Hepatocyte (in vitro differentiated cells): ENCODE results near the gene CACNB4. TPM values are rescaled to one million over a fixed set of nuclear protein-coding genes. Genes with fewer than 3 reads are reported as not detected.

Source experiments
- DNase-seq: peaks from one replicate; pipeline ENCODE4 v3.0.0-alpha.2; 2016; ENCODE audit warnings: low spot score
- H2AFZ ChIP-seq: fragments of 200-600 bp; sonication (generic); 2 replicates; pipeline ENCODE4 v1.6.0; 2016; ENCODE audit warnings: antibody characterized with exemption, mild to moderate bottlenecking
- H3K27ac ChIP-seq: fragments of 200-600 bp; sonication (generic); 2 replicates; pipeline ENCODE4 v1.5.1; 2016; ENCODE audit warnings: mild to moderate bottlenecking
- H3K27me3 ChIP-seq: fragments of 200-600 bp; sonication (generic); 2 replicates; pipeline ENCODE4 v1.6.1; 2016
- H3K36me3 ChIP-seq: fragments of 200-600 bp; sonication (generic); replicated peaks from 2 replicates; pipeline ENCODE4 v1.5.1; 2016; ENCODE audit warnings: low read depth; ENCODE audit not compliant: insufficient read depth
- H3K4me1 ChIP-seq: fragments of 200-600 bp; sonication (generic); 2 replicates; pipeline ENCODE4 v1.5.1; 2016; ENCODE audit warnings: mild to moderate bottlenecking, moderate library complexity; ENCODE audit not compliant: insufficient read depth
- H3K4me2 ChIP-seq: fragments of 200-600 bp; sonication (generic); 2 replicates; pipeline ENCODE4 v1.6.0; 2016
- H3K4me3 ChIP-seq: fragments of 200-600 bp; sonication (generic); 2 replicates; pipeline ENCODE4 v1.5.1; 2016; ENCODE audit warnings: mild to moderate bottlenecking
- H3K79me2 ChIP-seq: fragments of 200-600 bp; sonication (generic); 2 replicates; pipeline ENCODE4 v1.6.0; 2017; ENCODE audit warnings: mild to moderate bottlenecking
- H3K9me2 ChIP-seq: fragments of 200-600 bp; sonication (generic); replicated peaks from 2 replicates; pipeline ENCODE4 v1.6.0; 2017; ENCODE audit warnings: mild to moderate bottlenecking; ENCODE audit not compliant: insufficient read depth
- H3K9me3 ChIP-seq: fragments of 200-600 bp; sonication (generic); 2 replicates; pipeline ENCODE4 v1.5.1; 2016; ENCODE audit warnings: low read depth, mild to moderate bottlenecking
- H4K20me1 ChIP-seq: fragments of 200-600 bp; sonication (generic); 2 replicates; pipeline ENCODE4 v1.6.0; 2016; ENCODE audit warnings: mild to moderate bottlenecking; ENCODE audit not compliant: insufficient read depth, poor library complexity, severe bottlenecking
- EZH2 ChIP-seq: fragments of 200-600 bp; sonication (generic); IDR thresholded peaks from 2 replicates; pipeline ENCODE4 v1.6.1; 2016; ENCODE audit warnings: antibody characterized with exemption, mild to moderate bottlenecking, borderline replicate concordance
- EZH2phosphoT487 ChIP-seq: fragments of 200-600 bp; sonication (generic); IDR thresholded peaks from one replicate; pipeline ENCODE4 v1.6.1; 2018; ENCODE audit warnings: antibody characterized with exemption, mild to moderate bottlenecking, low read depth, moderate library complexity; ENCODE audit not compliant: unreplicated experiment, severe bottlenecking
- WGBS: methylation state at CpG from one replicate; pipeline ENCODE4 v1.1.6; 2016; ENCODE audit warnings: low lambda C conversion rate; ENCODE audit errors: missing lambda C conversion rate; 5-methylcytosine and 5-hydroxymethylcytosine counted together
- polyA plus RNA-seq: library from polyadenylated mRNA; unstranded; fragments of >200 nt; fragmentation: Nextera tagmentation; extraction: Ambion mirVana; gene quantifications from 2 replicates; pipeline ENCODE4 v1.2.1, GENCODE V29; 2016
- total RNA-seq: library from RNA; depleted of rRNA; stranded (reverse); fragments of >200 nt; gene quantifications from 2 replicates; pipeline ENCODE4 v1.2.3, GENCODE V29; 2014
- TF ChIP-seq, protein P1 (sequence below): fragments of 200-600 bp; sonication (generic); IDR thresholded peaks from 2 replicates; pipeline ENCODE4 v1.5.1; 2016; ENCODE audit warnings: antibody characterized with exemption, mild to moderate bottlenecking; ENCODE audit not compliant: poor library complexity

CACNB4 gene
- total and polyA plus RNA-seq, 2 experiments from 2014 or later = 0.85 to 4.0 TPM

DNA sequence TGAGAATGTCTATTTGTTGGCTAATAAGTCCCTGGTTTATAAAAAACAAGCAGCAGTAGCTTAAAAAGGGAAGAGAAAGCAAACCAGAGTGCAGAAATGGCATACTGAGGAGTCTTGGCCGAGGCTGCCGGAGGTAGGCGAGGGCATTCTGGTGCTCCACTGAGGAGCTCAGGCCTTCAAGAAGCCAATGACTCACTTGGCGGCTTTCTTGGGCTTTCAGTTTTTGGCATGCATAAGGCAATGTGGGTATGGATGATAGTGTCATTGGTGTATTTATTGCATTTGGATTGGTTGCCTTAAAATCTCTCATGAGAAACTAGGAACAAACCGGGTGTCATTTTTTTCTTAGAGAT is 151.1 kb downstream of the CACNB4 start:
- H2AFZ ChIP-seq = no peak overlapping the region
- H3K4me2 ChIP-seq = peak overlapping the region; percentile 13
- DNase-seq = no peak
- H4K20me1 ChIP-seq = no peaks in the 10 kb centered on the region
- no peaks in the 10 kb centered on the region for H3K4me1 ChIP-seq
- H3K36me3 ChIP-seq = no peaks in the 10 kb centered on the region
- no peak overlapping the region for H3K4me3 ChIP-seq
- no peaks in the 10 kb centered on the region for H3K79me2 ChIP-seq
- no peaks in the 10 kb centered on the region for H3K9me2 ChIP-seq
- H3K9me3 ChIP-seq = peaks cover 8% of the 10 kb centered on the region
- TF ChIP-seq, protein P1, sequence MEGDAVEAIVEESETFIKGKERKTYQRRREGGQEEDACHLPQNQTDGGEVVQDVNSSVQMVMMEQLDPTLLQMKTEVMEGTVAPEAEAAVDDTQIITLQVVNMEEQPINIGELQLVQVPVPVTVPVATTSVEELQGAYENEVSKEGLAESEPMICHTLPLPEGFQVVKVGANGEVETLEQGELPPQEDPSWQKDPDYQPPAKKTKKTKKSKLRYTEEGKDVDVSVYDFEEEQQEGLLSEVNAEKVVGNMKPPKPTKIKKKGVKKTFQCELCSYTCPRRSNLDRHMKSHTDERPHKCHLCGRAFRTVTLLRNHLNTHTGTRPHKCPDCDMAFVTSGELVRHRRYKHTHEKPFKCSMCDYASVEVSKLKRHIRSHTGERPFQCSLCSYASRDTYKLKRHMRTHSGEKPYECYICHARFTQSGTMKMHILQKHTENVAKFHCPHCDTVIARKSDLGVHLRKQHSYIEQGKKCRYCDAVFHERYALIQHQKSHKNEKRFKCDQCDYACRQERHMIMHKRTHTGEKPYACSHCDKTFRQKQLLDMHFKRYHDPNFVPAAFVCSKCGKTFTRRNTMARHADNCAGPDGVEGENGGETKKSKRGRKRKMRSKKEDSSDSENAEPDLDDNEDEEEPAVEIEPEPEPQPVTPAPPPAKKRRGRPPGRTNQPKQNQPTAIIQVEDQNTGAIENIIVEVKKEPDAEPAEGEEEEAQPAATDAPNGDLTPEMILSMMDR = no peak
- no peak for TF ChIP-seq EZH2phosphoT487
- TF ChIP-seq EZH2 = no peak
- no peak overlapping the region for H3K27ac ChIP-seq
- 69% methylated on average over 5 of the region's 5 CpGs for WGBS
- H3K27me3 ChIP-seq = no peaks in the 10 kb centered on the region

DNA sequence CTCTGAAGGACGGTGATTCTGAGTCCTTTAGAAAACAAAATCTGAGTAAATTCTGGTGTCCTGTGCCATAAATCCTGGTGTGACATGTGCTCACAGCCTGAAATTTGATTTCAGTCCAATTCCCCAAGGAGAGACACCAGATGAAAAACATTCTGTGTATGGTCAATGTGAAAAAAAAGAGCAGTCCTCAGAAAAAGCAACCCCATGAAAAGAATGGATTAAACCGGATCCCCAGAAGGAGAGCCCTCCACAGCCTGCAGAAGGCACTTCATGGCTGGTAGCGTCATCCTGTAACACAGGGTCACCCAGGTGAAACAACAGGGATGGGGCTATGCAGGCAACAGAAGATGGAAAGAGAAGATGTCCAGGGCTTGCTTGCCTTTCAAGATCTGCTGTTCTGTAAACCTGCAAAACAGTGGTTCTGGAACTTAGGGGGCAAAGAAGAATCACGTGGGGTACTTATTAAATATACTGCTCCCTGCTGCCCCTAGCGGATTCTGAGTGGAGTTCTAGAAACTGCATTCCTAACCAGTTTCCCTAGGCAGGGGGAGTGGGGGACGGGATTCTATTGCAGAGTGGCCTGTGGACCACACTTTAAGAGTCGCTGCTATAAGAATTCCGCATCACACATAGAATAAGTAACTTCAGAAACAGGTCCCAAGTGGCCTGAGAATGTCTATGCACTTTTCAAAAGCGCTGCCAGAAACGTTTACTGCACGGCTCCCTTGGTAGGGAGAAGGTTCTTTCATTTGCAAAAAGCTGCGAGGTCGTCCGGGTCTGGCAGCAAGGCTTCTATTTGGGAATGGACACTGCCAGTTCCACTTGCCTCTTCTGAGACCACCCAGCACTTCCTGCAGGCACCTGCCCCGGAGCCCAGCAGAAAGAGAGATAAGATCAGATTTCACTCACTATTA is 151.7 kb downstream of the CACNB4 start:
- no peaks in the 10 kb centered on the region for H3K36me3 ChIP-seq
- no peaks in the 10 kb centered on the region for H3K9me2 ChIP-seq
- no peaks in the 10 kb centered on the region for H4K20me1 ChIP-seq
- WGBS = 48% methylated on average over 15 of the region's 15 CpGs
- peak; percentile 64 for DNase-seq
- H2AFZ ChIP-seq = no peak overlapping the region
- TF ChIP-seq, protein P1 = peak; percentile 47
- TF ChIP-seq EZH2 = no peak
- peaks cover 9% of the 10 kb centered on the region for H3K9me3 ChIP-seq
- H3K4me3 ChIP-seq = no peak overlapping the region
- no peak overlapping the region for H3K27ac ChIP-seq
- no peaks in the 10 kb centered on the region for H3K4me1 ChIP-seq
- no peaks in the 10 kb centered on the region for H3K27me3 ChIP-seq
- H3K4me2 ChIP-seq = peak overlapping the region; percentile 13
- no peaks in the 10 kb centered on the region for H3K79me2 ChIP-seq

DNA sequence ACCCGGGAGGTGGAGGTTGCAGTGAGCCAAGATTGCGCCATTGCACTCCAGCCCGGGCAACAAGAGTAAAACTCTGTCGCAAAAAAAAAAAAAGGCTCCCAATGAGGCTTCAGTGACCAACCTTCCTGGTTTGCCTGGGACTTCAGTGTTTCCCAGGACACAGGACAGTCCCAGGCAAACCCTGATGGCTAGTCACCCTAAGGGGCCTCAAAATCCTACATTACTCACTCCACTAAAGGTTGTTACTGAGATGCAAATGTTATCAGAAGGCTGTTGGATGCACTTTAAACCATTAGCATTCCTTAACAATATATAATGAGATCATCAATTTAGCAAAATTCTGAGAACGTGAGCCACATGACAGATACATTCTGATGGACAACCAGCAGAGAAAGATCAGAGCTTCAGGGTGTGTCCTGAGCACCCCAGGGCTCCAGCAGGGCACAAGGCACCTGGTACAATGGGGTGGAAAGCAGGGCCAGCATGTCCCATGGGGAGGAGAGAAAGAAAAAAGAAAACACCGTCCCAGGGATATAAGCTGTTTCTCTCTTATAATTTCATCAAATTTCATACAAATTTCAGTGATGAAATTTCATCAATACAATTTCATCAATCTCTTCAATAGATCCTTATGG is 152.5 kb downstream of the CACNB4 start:
- Histone ChIP-seq H3K9me2 (no peaks in the 10 kb centered on the region), H3K4me3 (no peak overlapping the region), H3K79me2 (no peaks in the 10 kb centered on the region), H3K36me3 (no peaks in the 10 kb centered on the region), H2AFZ (no peak overlapping the region), H3K4me2 (no peak overlapping the region), H3K27me3 (no peaks in the 10 kb centered on the region), H3K27ac (no peak overlapping the region), H3K4me1 (no peaks in the 10 kb centered on the region), H4K20me1 (no peaks in the 10 kb centered on the region), H3K9me3 (peaks cover 9% of the 10 kb centered on the region)
- no peak for DNase-seq
- 76% methylated on average over 6 of the region's 6 CpGs for WGBS
- TF ChIP-seq, protein P1 = no peak
- TF ChIP-seq EZH2phosphoT487 = no peak
- TF ChIP-seq EZH2 = no peak
